NB4 (cell line): ENCODE results near the gene COL6A3.

ENCODE experiments used
- MYC ChIP-seq: IDR thresholded peaks from 2 replicates; pipeline ENCODE4 v1.6.1; 2011; ENCODE audit warnings: low read depth, low read length
- POLR2A ChIP-seq: IDR thresholded peaks from 2 replicates; pipeline ENCODE4 v1.6.1; 2011; ENCODE audit warnings: mild to moderate bottlenecking; ENCODE audit not compliant: insufficient read length; ENCODE audit errors: extremely low read depth
- TF ChIP-seq, protein P1 (sequence below): IDR thresholded peaks from one replicate; pipeline ENCODE4 v1.5.1; 2012; ENCODE audit warnings: low read depth, low read length

GRCh38 chr2:237278568-237278967 is 135.4 kb downstream of the COL6A3 start:
- TF ChIP-seq POLR2A (no peak), MYC (no peak)
- TF ChIP-seq, protein P1, sequence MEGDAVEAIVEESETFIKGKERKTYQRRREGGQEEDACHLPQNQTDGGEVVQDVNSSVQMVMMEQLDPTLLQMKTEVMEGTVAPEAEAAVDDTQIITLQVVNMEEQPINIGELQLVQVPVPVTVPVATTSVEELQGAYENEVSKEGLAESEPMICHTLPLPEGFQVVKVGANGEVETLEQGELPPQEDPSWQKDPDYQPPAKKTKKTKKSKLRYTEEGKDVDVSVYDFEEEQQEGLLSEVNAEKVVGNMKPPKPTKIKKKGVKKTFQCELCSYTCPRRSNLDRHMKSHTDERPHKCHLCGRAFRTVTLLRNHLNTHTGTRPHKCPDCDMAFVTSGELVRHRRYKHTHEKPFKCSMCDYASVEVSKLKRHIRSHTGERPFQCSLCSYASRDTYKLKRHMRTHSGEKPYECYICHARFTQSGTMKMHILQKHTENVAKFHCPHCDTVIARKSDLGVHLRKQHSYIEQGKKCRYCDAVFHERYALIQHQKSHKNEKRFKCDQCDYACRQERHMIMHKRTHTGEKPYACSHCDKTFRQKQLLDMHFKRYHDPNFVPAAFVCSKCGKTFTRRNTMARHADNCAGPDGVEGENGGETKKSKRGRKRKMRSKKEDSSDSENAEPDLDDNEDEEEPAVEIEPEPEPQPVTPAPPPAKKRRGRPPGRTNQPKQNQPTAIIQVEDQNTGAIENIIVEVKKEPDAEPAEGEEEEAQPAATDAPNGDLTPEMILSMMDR = no peak
